Epithelial cell of proximal tubule (primary cell): ENCODE data around the gene NCBP1. TPM values are rescaled to one million over a fixed set of nuclear protein-coding genes. Genes with fewer than 3 reads are reported as not detected.

ENCODE experiments used
- DNase-seq: peaks from one replicate; pipeline ENCODE4 v3.0.0-alpha.2; 2011; ENCODE audit warnings: low read depth
- H3K4me3 ChIP-seq: 2 replicates; pipeline ENCODE4 v1.5.1; 2011; ENCODE audit warnings: low read depth, mild to moderate bottlenecking, low read length
- total RNA-seq: library from RNA; depleted of rRNA; stranded (reverse); fragments of >200 nt; gene quantifications from 2 replicates; pipeline ENCODE4 v1.2.3, GENCODE V29; 2015
- TF ChIP-seq, protein P1 (sequence below): conservative IDR thresholded peaks from 2 replicates; pipeline ENCODE4 v1.5.1; 2012; ENCODE audit warnings: low read depth, mild to moderate bottlenecking, low read length

Gene NCBP1
- total RNA-seq, 1 donor from 2014 or later = 26.7 TPM

DNA sequence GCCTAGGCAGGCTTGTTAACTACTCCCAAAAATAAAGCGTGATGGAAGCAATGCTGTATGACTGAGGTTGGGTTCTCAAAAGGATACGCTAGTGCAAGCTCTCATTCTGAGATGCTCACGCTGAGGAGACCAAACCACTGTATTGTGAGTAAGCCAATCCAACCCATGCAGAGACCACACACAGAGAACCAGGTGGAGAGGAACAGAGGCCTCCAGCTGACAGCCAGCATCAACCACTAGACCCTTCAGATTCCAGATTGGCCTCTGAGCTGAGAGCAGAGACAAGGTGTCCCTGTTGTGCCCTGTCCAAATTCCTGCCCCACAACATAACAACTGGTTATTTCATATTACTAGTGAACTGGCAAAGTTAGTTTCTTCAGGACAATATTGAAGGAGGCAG, 5.0 kb upstream of the NCBP1 start:
- DNase-seq = no peak
- H3K4me3 ChIP-seq = no peak overlapping the region
- TF ChIP-seq, protein P1, sequence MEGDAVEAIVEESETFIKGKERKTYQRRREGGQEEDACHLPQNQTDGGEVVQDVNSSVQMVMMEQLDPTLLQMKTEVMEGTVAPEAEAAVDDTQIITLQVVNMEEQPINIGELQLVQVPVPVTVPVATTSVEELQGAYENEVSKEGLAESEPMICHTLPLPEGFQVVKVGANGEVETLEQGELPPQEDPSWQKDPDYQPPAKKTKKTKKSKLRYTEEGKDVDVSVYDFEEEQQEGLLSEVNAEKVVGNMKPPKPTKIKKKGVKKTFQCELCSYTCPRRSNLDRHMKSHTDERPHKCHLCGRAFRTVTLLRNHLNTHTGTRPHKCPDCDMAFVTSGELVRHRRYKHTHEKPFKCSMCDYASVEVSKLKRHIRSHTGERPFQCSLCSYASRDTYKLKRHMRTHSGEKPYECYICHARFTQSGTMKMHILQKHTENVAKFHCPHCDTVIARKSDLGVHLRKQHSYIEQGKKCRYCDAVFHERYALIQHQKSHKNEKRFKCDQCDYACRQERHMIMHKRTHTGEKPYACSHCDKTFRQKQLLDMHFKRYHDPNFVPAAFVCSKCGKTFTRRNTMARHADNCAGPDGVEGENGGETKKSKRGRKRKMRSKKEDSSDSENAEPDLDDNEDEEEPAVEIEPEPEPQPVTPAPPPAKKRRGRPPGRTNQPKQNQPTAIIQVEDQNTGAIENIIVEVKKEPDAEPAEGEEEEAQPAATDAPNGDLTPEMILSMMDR = no peak

DNA sequence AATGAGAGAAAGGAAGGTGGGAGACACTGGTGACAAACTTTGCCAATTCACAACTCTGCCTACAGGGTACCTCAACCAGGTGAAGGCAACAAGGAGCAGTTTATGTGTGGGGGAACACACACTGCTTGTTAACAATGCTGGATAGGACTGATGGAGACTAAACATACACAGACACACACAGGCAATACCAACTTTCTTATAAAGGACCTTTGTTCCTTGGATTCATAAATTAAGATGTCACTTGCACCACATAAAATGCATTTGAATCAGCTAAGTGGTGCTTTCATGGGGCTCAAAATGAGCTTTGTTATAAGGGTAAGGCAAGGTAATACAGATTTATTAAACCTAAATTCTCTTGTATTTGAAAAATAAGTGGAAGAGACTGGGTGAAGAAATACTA, 4.5 kb upstream of the NCBP1 start:
- TF ChIP-seq, protein P1 = no peak
- no peak overlapping the region for H3K4me3 ChIP-seq
- DNase-seq = no peak

DNA sequence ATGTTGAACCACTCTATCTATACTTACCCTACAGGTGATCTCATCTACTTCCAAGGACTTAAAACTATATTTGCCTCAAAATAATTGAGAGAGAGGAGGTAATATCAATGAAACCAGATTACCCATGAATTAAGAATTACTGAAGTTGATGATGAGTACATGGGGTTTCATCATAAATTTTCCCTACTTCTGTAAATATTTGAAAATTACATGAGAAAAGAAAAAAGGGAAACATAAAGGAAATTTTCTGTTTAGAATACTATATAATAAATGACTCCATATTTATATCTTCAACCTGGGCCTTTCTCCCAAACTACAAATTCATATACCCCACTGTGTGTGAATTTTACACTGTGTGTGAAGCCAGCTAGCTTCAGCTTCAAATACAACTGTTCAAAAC, 3.0 kb upstream of the NCBP1 start:
- no peak overlapping the region for H3K4me3 ChIP-seq
- no peak for DNase-seq
- TF ChIP-seq, protein P1 = no peak

DNA sequence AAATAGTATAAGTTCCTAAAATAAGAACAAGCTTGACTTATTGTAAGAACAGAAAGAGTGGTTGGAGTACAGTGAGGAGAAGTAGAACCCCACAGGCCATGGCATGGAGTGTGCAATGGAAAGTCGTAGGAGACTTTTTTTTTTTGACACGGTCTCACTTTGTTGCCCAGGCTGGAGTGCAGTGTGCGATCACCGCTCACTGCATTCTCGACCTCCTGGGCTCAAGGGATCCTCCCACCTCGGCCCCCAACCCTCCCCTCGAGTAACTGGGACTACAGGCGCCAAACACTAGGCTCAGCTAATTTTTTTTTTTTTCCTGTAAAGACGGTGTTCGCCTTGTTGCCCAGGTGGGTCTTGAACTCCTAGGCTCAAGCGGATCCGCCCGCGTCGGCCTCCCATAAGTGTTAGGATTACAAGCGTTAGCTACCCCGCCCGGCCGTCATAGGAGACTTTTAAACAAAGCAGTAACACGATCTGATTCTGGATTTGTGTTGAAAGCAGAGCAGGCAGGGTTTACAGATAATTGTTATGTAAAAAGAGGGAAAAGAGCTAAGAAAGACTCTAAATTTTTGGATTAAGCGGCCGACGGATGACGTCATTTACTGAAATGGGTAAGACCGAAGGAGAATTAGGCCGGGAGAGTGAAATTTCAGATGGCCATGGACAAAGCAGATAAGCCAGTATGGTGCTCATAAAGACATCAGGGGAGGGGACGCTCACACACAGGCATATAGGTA, 1.2 kb upstream of the NCBP1 start:
- DNase-seq = peak; percentile 52
- TF ChIP-seq, protein P1 = no peak
- H3K4me3 ChIP-seq = peak overlapping the region; percentile 82

DNA sequence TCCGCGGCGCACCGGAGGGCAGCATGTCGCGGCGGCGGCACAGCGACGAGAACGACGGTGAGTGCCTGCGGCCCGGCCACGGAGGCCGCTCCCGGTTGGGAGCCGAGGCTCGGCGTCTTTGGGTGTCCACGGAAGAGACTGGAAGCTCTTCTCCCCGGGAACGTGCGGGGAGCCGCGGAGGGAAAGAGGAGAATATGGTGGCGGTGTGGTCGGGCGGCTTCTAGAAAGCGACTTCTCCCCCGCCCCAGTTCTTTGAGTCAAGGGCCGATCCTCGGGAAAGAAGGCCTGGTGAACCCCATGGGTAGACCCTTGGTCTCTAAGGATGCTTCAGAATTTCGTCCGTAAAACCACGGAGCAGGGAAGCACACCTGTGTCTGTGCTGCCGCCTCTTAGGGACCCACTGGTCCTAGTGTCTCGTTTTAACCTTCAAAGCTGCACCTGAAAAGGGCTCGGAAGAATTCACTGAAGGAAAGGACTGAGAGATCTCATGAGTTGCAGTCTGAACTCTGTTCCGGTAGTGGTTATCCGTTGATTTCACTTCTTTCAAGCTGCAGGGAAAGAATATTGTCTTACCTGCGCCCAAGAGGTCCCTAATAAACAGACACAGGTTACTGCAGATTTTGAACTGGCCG, 354 bp downstream of the NCBP1 start:
- no peak for DNase-seq

DNA sequence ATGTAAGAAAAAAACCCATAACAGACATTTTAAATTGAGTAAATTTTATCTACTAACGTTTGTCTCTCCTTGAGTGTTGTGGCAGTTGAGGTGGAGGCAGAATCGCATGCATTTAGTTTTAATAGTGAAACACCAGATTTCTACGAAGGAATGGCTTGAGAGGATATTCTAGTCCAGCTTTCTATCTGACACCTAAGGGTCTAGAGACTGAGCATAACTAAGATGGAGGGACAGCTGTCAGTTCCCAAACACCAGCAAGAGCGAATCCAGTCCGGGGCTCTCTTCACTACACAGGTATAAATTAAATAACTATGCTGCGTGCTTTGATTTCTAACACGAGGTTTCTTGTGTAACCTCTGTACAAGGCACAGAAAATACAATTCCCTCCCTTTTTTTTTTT, 1.4 kb downstream of the NCBP1 start:
- DNase-seq = no peak
- TF ChIP-seq, protein P1 = no peak
- peak overlapping the region; percentile 82 for H3K4me3 ChIP-seq

More for the DNA sequence above, 354 bp downstream of the NCBP1 start:
- TF ChIP-seq, protein P1 = no peak
- H3K4me3 ChIP-seq = peak overlapping the region; percentile 82
